ENCODE measurements around the gene TRIM14.

The TRIM14 gene

DNA sequence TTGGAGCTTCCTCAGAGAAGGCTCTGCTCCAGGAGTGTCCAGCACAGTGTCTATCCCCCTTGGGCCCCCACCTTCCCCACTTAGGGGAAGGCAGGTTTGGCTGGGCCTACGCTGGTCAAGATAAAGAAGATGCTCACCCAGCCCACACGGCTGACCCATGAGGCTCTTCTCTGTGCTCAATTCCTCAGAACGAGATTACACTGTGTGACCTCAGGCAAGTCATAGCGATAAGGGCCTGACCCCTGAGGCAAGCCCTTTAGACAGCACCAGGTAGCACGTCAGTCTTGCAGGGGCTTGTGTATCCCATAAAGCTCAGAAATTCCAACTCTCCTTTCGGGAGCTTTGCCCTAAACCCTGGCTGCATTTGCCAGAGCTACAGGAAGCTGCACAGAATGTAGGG, 40.8 kb upstream of the TRIM14 start (continued):
- TF ChIP-seq, protein P1, sequence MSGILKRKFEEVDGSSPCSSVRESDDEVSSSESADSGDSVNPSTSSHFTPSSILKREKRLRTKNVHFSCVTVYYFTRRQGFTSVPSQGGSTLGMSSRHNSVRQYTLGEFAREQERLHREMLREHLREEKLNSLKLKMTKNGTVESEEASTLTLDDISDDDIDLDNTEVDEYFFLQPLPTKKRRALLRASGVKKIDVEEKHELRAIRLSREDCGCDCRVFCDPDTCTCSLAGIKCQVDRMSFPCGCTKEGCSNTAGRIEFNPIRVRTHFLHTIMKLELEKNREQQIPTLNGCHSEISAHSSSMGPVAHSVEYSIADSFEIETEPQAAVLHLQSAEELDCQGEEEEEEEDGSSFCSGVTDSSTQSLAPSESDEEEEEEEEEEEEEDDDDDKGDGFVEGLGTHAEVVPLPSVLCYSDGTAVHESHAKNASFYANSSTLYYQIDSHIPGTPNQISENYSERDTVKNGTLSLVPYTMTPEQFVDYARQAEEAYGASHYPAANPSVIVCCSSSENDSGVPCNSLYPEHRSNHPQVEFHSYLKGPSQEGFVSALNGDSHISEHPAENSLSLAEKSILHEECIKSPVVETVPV (CRISPR knock-in tag; IDR thresholded peaks at IDR 0.05), result no peak
- no peak for TF ChIP-seq ZC3H10 (CRISPR knock-in tag; IDR thresholded peaks at IDR 0.05)
- TF ChIP-seq, protein P2, sequence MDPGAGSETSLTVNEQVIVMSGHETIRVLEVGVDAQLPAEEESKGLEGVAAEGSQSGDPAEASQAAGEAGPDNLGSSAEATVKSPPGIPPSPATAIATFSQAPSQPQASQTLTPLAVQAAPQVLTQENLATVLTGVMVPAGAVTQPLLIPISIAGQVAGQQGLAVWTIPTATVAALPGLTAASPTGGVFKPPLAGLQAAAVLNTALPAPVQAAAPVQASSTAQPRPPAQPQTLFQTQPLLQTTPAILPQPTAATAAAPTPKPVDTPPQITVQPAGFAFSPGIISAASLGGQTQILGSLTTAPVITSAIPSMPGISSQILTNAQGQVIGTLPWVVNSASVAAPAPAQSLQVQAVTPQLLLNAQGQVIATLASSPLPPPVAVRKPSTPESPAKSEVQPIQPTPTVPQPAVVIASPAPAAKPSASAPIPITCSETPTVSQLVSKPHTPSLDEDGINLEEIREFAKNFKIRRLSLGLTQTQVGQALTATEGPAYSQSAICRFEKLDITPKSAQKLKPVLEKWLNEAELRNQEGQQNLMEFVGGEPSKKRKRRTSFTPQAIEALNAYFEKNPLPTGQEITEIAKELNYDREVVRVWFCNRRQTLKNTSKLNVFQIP (CRISPR knock-in tag; IDR thresholded peaks at IDR 0.05; ENCODE audit: borderline replicate concordance, low read depth), result no peak
- no peak for TF ChIP-seq ZNF70 (CRISPR knock-in tag; IDR thresholded peaks at IDR 0.05)
- no peak for TF ChIP-seq RARB (CRISPR knock-in tag; IDR thresholded peaks at IDR 0.05)
- TF ChIP-seq, protein P3, sequence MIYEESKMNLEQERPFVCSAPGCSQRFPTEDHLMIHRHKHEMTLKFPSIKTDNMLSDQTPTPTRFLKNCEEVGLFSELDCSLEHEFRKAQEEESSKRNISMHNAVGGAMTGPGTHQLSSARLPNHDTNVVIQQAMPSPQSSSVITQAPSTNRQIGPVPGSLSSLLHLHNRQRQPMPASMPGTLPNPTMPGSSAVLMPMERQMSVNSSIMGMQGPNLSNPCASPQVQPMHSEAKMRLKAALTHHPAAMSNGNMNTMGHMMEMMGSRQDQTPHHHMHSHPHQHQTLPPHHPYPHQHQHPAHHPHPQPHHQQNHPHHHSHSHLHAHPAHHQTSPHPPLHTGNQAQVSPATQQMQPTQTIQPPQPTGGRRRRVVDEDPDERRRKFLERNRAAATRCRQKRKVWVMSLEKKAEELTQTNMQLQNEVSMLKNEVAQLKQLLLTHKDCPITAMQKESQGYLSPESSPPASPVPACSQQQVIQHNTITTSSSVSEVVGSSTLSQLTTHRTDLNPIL (CRISPR knock-in tag; IDR thresholded peaks at IDR 0.05; ENCODE audit: low read depth), result no peak
- no peak for TF ChIP-seq ARNTL (CRISPR knock-in tag; IDR thresholded peaks at IDR 0.05; ENCODE audit: borderline replicate concordance, low read depth)
- no peak for TF ChIP-seq ZFP3 (CRISPR knock-in tag; IDR thresholded peaks at IDR 0.05)
- no peak for TF ChIP-seq ZNF565 (CRISPR knock-in tag; conservative IDR thresholded peaks at IDR 0.05; ENCODE audit: low read depth)
- TF ChIP-seq CSDC2 (CRISPR knock-in tag; IDR thresholded peaks at IDR 0.05), result no peak

DNA sequence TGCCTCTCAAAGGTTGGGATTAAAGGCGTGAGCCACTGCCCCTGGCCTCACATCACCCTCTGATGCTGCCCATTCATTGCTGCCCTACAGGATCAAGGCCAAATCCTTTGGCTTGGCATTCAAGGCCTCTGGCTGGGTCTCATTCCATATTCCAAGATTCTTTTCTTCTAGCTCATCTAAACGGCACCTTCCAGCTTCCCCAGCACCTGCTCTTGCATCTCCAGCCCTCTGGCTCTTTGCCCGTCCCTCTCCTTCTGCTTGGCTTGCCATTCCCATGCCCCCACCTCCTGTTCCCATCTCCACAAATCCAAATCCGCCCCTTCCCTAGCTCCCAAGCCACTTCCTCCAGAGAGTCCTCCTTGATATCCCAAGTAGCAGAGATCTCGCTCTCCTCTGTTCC, 40.3 kb upstream of the TRIM14 start:
- TF ChIP-seq ESRRG (CRISPR knock-in tag; IDR thresholded peaks at IDR 0.05) (no peak), SNAI2 (CRISPR knock-in tag; IDR thresholded peaks at IDR 0.05) (no peak), ISL1 (CRISPR knock-in tag; IDR thresholded peaks at IDR 0.05) (no peak), CSDC2 (CRISPR knock-in tag; IDR thresholded peaks at IDR 0.05) (no peak), ZNF8 (CRISPR knock-in tag; IDR thresholded peaks at IDR 0.05) (no peak), TCF4 (CRISPR knock-in tag; IDR thresholded peaks at IDR 0.05; ENCODE audit: borderline replicate concordance) (no peak), ZNF70 (CRISPR knock-in tag; IDR thresholded peaks at IDR 0.05) (no peak), TOX (CRISPR knock-in tag; IDR thresholded peaks at IDR 0.05; ENCODE audit: borderline replicate concordance) (no peak), PPARA (CRISPR knock-in tag; IDR thresholded peaks at IDR 0.05; ENCODE audit: borderline replicate concordance) (no peak), ARNTL (CRISPR knock-in tag; IDR thresholded peaks at IDR 0.05; ENCODE audit: borderline replicate concordance, low read depth) (no peak), ZFP3 (CRISPR knock-in tag; IDR thresholded peaks at IDR 0.05) (no peak), OSR1 (CRISPR knock-in tag; IDR thresholded peaks at IDR 0.05) (no peak), GLIS3 (CRISPR knock-in tag; IDR thresholded peaks at IDR 0.05) (no peak), BACH2 (CRISPR knock-in tag; IDR thresholded peaks at IDR 0.05; ENCODE audit: borderline replicate concordance) (no peak)
- TF ChIP-seq, protein P1 (CRISPR knock-in tag; IDR thresholded peaks at IDR 0.05), result no peak
- TF ChIP-seq, protein P4, sequence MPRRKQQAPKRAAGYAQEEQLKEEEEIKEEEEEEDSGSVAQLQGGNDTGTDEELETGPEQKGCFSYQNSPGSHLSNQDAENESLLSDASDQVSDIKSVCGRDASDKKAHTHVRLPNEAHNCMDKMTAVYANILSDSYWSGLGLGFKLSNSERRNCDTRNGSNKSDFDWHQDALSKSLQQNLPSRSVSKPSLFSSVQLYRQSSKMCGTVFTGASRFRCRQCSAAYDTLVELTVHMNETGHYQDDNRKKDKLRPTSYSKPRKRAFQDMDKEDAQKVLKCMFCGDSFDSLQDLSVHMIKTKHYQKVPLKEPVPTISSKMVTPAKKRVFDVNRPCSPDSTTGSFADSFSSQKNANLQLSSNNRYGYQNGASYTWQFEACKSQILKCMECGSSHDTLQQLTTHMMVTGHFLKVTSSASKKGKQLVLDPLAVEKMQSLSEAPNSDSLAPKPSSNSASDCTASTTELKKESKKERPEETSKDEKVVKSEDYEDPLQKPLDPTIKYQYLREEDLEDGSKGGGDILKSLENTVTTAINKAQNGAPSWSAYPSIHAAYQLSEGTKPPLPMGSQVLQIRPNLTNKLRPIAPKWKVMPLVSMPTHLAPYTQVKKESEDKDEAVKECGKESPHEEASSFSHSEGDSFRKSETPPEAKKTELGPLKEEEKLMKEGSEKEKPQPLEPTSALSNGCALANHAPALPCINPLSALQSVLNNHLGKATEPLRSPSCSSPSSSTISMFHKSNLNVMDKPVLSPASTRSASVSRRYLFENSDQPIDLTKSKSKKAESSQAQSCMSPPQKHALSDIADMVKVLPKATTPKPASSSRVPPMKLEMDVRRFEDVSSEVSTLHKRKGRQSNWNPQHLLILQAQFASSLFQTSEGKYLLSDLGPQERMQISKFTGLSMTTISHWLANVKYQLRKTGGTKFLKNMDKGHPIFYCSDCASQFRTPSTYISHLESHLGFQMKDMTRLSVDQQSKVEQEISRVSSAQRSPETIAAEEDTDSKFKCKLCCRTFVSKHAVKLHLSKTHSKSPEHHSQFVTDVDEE (CRISPR knock-in tag; IDR thresholded peaks at IDR 0.05), result no peak
- TF ChIP-seq, protein P5, sequence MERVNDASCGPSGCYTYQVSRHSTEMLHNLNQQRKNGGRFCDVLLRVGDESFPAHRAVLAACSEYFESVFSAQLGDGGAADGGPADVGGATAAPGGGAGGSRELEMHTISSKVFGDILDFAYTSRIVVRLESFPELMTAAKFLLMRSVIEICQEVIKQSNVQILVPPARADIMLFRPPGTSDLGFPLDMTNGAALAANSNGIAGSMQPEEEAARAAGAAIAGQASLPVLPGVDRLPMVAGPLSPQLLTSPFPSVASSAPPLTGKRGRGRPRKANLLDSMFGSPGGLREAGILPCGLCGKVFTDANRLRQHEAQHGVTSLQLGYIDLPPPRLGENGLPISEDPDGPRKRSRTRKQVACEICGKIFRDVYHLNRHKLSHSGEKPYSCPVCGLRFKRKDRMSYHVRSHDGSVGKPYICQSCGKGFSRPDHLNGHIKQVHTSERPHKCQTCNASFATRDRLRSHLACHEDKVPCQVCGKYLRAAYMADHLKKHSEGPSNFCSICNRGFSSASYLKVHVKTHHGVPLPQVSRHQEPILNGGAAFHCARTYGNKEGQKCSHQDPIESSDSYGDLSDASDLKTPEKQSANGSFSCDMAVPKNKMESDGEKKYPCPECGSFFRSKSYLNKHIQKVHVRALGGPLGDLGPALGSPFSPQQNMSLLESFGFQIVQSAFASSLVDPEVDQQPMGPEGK (CRISPR knock-in tag; IDR thresholded peaks at IDR 0.05; ENCODE audit: borderline replicate concordance), result no peak
- no peak for ATAC-seq
